Measurements from ENCODE around the gene DMAC2.
"Not testable (repeated sequence)": the region's sequence is repeated elsewhere in the genome, so short reads cannot be mapped to it uniquely, and the experiment has no call there.

Gene DMAC2

DNA sequence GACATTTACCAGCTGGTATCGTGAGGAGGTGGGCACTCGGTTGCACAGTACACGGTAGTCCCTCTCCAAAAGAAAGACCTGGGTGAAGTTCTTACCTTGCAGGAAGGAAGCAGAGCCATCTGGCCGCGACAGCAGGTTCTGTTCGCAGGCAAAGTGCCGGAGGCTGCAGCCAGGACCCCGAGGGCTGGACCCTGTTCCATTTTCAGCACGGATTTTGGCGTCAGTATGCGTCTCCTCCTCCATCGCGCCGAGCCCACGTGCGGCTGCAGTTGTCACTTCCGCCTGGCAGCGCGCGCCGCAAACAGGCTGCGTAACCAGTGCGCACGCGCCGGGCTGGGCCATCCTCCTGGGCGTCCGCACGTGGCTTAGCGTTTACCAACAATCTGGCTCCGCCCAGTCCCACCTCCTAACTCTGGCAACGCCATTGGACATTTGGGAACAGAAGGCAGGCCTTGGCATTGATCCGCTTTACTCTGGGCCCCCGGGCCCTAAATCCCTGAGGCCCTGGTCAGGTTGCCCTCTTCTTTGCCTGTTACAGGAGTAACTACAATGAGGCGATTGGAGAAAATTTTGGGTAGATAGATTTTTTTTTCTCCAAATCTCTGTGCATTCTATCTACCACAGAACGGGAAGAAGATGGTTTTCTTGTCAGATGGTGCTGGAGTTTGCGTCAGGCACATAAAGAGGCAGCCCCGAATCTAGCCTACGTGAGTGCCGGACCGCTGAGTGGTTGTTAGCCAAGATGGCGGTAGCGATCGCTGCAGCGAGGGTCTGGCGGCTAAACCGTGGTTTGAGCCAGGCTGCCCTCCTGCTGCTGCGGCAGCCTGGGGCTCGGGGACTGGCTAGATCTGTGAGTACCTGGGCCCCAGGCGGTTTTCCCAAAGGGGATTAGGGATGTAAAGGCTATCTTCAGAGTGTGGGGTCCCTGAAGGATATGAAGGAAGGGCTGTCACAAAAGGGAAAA is 42.3 kb downstream of the DMAC2 start, which contains the start of the genes BCKDHA and EXOSC5:
BCKDHA (plus strand) TSS at position 733 of the 964 bp plus-strand sequence; CDS start at position 743, 10 bp downstream.
EXOSC5 (minus strand) TSS at position 274 of the 964 bp plus-strand sequence; CDS start at position 243, 31 bp downstream.
- H3K9ac ChIP-seq (ENCODE audit: low read depth, low read length), result peak within 1 kb of the TSS; percentile 95
- H3K9me3 ChIP-seq (ENCODE audit: control insufficient read depth, insufficient read depth, low read length), result no peaks in the 10 kb centered on the region
- peak within 1 kb of the TSS; percentile 97 for H3K27ac ChIP-seq (ENCODE audit: low read depth, low read length)
- peak within 1 kb of the TSS; percentile 95 for H3K4me3 ChIP-seq (ENCODE audit: low read depth, low read length)
- H3K27me3 ChIP-seq (ENCODE audit: control insufficient read depth, insufficient read depth, low read length), result no peaks in the 10 kb centered on the region
- peaks cover 5% of the 10 kb centered on the region; the same call in 1 of the 2 replicates for H3K4me1 ChIP-seq (ENCODE audit: control insufficient read depth, insufficient read depth, low read length)
- H3K36me3 ChIP-seq (ENCODE audit: control insufficient read depth, insufficient read depth, low read length), result no peaks in the 10 kb centered on the region

DNA sequence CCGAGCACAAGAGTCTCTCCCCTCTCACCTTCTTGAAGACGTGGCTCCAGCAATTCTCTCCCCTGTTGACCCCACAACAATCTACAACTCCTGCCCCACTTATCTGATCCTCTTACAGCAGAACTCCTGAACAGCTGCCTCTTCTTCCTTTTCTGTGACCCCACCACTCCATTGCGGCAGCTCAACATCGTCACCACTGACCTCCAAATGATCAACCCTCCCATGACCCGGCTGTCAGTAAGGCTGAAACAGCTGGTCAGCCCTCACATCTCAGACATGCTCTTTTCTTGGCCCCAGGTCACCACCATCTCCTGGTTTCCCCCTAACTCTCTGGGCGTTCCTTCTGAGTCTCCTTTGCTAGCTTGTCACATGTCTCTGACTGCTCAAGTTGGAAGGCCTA is 44.4 kb downstream of the DMAC2 start:
- H3K4me3 ChIP-seq (ENCODE audit: low read depth, low read length), result no peak overlapping the region
- no peaks in the 10 kb centered on the region for H3K9me3 ChIP-seq (ENCODE audit: control insufficient read depth, insufficient read depth, low read length)
- H3K36me3 ChIP-seq (ENCODE audit: control insufficient read depth, insufficient read depth, low read length), result peaks cover 18% of the 10 kb centered on the region
- H3K27ac ChIP-seq (ENCODE audit: low read depth, low read length), result no peak overlapping the region
- no peak overlapping the region for H3K9ac ChIP-seq (ENCODE audit: low read depth, low read length)
- peaks cover 5% of the 10 kb centered on the region; the same call in 1 of the 2 replicates for H3K4me1 ChIP-seq (ENCODE audit: control insufficient read depth, insufficient read depth, low read length)
- no peaks in the 10 kb centered on the region for H3K27me3 ChIP-seq (ENCODE audit: control insufficient read depth, insufficient read depth, low read length)

DNA sequence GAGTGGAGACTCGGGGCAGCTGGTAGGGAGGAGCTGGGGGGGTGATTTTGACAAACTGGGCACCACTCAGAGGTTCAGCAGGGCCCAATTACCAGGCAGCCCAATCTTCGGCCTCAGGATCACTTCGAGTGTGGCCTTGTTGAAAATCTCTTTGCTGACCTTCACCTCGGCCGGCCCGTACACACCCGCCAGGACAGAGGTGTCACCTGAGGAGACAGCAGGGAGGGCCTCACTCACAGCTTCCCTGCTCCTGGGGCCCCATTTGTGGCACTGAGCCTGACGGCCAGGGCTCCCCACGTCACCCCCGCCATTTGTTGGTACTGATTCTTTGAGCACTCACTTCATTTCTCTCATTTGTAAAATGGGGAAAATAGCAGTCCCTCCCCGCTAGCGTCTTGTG is 46.9 kb downstream of the DMAC2 start:
- H3K36me3 ChIP-seq (ENCODE audit: control insufficient read depth, insufficient read depth, low read length), result peaks cover 38% of the 10 kb centered on the region

DNA sequence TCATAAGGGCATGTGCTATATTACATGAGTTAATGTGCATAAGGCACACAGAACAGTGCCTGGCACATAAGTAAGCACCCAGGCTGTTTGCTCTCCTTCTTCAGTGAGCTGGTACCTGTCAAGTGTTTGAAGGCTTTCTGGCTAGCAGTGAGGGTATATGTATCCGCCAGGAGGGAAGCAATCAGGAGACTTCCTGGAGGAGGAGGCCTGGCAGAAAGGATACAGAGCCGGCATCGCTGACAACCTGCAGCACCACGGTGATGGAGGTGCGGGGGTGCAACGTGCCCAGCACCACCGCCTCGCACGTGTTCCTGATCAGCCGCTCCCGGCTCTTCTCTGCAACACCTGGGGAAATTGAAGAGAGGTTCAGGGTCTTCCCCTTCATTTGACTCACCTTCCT is 48.1 kb downstream of the DMAC2 start:
- Histone ChIP-seq H3K27me3 (ENCODE audit: control insufficient read depth, insufficient read depth, low read length) (no peaks in the 10 kb centered on the region), H3K4me3 (ENCODE audit: low read depth, low read length) (no peak overlapping the region), H3K36me3 (ENCODE audit: control insufficient read depth, insufficient read depth, low read length) (peaks cover 44% of the 10 kb centered on the region), H3K4me1 (ENCODE audit: control insufficient read depth, insufficient read depth, low read length) (no peaks in the 10 kb centered on the region), H3K27ac (ENCODE audit: low read depth, low read length) (no peak overlapping the region), H3K9me3 (ENCODE audit: control insufficient read depth, insufficient read depth, low read length) (no peaks in the 10 kb centered on the region), H3K9ac (ENCODE audit: low read depth, low read length) (no peak overlapping the region)

More for the DNA sequence above, 46.9 kb downstream of the DMAC2 start:
- H3K9ac ChIP-seq (ENCODE audit: low read depth, low read length), result no peak overlapping the region
- no peaks in the 10 kb centered on the region for H3K9me3 ChIP-seq (ENCODE audit: control insufficient read depth, insufficient read depth, low read length)
- H3K27ac ChIP-seq (ENCODE audit: low read depth, low read length), result no peak overlapping the region
- no peak overlapping the region for H3K4me3 ChIP-seq (ENCODE audit: low read depth, low read length)
- no peaks in the 10 kb centered on the region for H3K27me3 ChIP-seq (ENCODE audit: control insufficient read depth, insufficient read depth, low read length)
- no peaks in the 10 kb centered on the region for H3K4me1 ChIP-seq (ENCODE audit: control insufficient read depth, insufficient read depth, low read length)

DNA sequence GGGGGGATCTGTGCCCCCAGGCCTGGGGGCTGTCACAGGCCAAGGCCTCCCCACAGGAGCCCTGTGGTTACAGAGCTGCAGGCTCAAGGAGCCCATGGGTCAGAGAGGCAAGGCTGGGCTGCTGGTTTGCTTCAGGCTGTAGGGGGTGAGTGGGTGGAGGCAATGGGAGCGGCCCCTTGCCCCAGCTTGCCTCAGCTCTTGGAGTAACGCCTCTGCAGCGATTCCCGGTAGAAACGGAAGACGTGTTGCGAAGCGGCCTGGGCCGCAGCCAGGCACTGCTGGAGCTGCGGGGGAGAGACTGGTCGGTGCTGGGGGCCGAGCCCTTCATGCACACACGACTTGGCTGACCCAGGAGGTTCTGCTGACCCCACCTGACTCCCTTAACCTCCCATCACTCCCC is 53.3 kb downstream of the DMAC2 start:
- H3K27me3 ChIP-seq (ENCODE audit: control insufficient read depth, insufficient read depth, low read length), result no peaks in the 10 kb centered on the region
- H3K9me3 ChIP-seq (ENCODE audit: control insufficient read depth, insufficient read depth, low read length), result no peaks in the 10 kb centered on the region
- H3K27ac ChIP-seq (ENCODE audit: low read depth, low read length), result no peak overlapping the region
- no peaks in the 10 kb centered on the region for H3K4me1 ChIP-seq (ENCODE audit: control insufficient read depth, insufficient read depth, low read length)
- H3K4me3 ChIP-seq (ENCODE audit: low read depth, low read length), result no peak overlapping the region
- no peak overlapping the region for H3K9ac ChIP-seq (ENCODE audit: low read depth, low read length)
- peaks cover 42% of the 10 kb centered on the region for H3K36me3 ChIP-seq (ENCODE audit: control insufficient read depth, insufficient read depth, low read length)

DNA sequence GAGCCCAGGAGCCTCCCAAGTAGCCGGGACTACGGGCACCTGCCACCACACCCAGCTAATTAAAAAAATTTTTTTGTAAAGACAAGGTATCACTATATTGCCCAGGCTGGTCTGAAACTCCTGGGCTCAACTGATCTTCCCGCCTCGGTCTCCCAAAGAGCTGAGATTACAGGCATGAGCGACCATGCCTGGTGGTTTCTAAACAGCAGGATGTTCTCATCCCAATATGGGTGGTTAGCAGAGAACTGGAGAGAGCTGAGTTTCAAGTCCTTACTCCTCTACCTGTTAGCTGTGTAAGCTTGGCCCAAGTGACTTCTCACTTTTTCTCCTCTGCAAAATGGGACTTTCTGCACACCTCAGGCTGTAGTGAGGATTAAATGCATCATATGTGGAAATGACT is 55.4 kb downstream of the DMAC2 start:
- H3K9ac ChIP-seq (ENCODE audit: low read depth, low read length), result no peak overlapping the region
- no peaks in the 10 kb centered on the region for H3K27me3 ChIP-seq (ENCODE audit: control insufficient read depth, insufficient read depth, low read length)
- peaks cover 23% of the 10 kb centered on the region for H3K36me3 ChIP-seq (ENCODE audit: control insufficient read depth, insufficient read depth, low read length)
- H3K4me3 ChIP-seq (ENCODE audit: low read depth, low read length), result no peak overlapping the region
- H3K9me3 ChIP-seq (ENCODE audit: control insufficient read depth, insufficient read depth, low read length), result no peaks in the 10 kb centered on the region
- H3K4me1 ChIP-seq (ENCODE audit: control insufficient read depth, insufficient read depth, low read length), result no peaks in the 10 kb centered on the region
- H3K27ac ChIP-seq (ENCODE audit: low read depth, low read length), result no peak overlapping the region

DNA sequence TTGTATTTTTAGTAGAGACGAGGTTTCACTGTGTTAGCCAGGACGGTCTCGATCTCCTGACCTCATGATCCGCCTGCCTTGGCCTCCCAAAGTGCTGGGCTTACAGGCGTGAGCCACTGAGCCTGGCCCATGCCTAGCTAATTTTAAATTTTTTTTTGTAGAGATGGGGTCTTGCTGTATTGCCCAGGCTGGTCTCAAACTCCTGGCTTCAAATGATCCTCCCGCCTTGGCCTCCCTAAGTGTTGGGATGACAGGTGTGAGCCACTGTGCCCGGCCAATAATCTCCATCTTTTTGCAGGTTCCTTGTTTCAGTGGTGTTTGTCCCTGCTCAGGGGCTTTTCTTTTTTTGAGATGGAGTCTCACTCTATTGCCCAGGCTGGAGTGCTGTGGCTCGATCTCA is 58.2 kb downstream of the DMAC2 start:
- not testable (repeated sequence) for H3K4me1 ChIP-seq (ENCODE audit: control insufficient read depth, insufficient read depth, low read length); H3K36me3 ChIP-seq (ENCODE audit: control insufficient read depth, insufficient read depth, low read length); H3K27ac ChIP-seq (ENCODE audit: low read depth, low read length); H3K9ac ChIP-seq (ENCODE audit: low read depth, low read length); H3K27me3 ChIP-seq (ENCODE audit: control insufficient read depth, insufficient read depth, low read length); H3K9me3 ChIP-seq (ENCODE audit: control insufficient read depth, insufficient read depth, low read length); H3K4me3 ChIP-seq (ENCODE audit: low read depth, low read length)
